Upper lobe of left lung (tissue), 4 donors: ENCODE data around the gene GRM3.

Experiments used
- CTCF ChIP-seq, 6 experiments: fragments of 450-650 bp in 4 of 6; fragments of 200-600 bp in 2 of 6; sonication (generic) in 2 of 6; IDR thresholded peaks; one replicate each; pipeline ENCODE4 v1.5.1; 2016 to 2019; ENCODE audit warnings: antibody characterized with exemption in 6 of 6
- POLR2A ChIP-seq, 4 donors: fragments of 450-650 bp; IDR thresholded peaks; one replicate each; pipeline ENCODE4 v1.5.1; 2016 to 2017; ENCODE audit warnings: antibody characterized with exemption in 4 of 4, mild to moderate bottlenecking in 2 of 4
- POLR2AphosphoS5 ChIP-seq, 2 donors: sonication (generic); formaldehyde crosslinking; IDR thresholded peaks; one replicate each; pipeline ENCODE4 v1.5.1; 2017; ENCODE audit warnings: antibody characterized with exemption in 2 of 2

GRCh38 chr7:86876146-86876545 is 232.4 kb downstream of the GRM3 start:
- TF ChIP-seq POLR2AphosphoS5 (IDR thresholded peaks at IDR 0.05): no peak
- TF ChIP-seq CTCF (IDR thresholded peaks at IDR 0.05): no peak
- no peak for TF ChIP-seq POLR2A (IDR thresholded peaks at IDR 0.05)
